ENCODE data around the gene ACVRL1.

Gene ACVRL1

DNA sequence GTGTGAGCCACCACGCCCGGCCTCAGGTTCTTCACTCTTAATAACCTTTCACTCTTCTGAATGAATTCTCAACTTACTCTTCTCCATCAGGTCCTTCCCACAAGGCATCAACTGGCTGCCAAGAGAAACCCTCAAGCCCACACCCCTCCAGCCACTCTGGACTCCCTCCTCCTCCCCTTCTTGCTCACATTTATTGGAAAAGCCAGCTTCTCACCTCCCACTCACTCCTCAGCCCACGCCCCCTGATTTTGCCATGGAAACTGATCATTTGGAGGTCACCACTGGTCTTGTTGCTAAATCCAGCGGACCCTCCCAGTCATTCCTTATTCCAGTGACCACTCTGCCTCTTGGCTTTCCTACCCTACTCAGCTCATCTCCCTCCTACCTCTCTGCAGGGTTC, 26.8 kb downstream of the ACVRL1 start:
- H3K9me2 ChIP-seq (replicated peaks; ENCODE audit: insufficient read depth, low read length), result no peaks in the 10 kb centered on the region
- H4K20me1 ChIP-seq (ENCODE audit: insufficient read depth, low read length), result no peaks in the 10 kb centered on the region
- no peak overlapping the region for H3K27ac ChIP-seq (ENCODE audit: low read length)
- TF ChIP-seq, protein P1, sequence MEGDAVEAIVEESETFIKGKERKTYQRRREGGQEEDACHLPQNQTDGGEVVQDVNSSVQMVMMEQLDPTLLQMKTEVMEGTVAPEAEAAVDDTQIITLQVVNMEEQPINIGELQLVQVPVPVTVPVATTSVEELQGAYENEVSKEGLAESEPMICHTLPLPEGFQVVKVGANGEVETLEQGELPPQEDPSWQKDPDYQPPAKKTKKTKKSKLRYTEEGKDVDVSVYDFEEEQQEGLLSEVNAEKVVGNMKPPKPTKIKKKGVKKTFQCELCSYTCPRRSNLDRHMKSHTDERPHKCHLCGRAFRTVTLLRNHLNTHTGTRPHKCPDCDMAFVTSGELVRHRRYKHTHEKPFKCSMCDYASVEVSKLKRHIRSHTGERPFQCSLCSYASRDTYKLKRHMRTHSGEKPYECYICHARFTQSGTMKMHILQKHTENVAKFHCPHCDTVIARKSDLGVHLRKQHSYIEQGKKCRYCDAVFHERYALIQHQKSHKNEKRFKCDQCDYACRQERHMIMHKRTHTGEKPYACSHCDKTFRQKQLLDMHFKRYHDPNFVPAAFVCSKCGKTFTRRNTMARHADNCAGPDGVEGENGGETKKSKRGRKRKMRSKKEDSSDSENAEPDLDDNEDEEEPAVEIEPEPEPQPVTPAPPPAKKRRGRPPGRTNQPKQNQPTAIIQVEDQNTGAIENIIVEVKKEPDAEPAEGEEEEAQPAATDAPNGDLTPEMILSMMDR (IDR thresholded peaks at IDR 0.05; ENCODE audit: low read length), result no peak
- TF ChIP-seq EZH2 (optimal IDR thresholded peaks at IDR 0.05; ENCODE audit: low read depth, low read length) (no peak), EZH2phosphoT487 (IDR thresholded peaks at IDR 0.05; ENCODE audit: low read length) (no peak)
- DNase-seq, result no peak
- no peaks in the 10 kb centered on the region; the same call in 1 of the 2 replicates for H3K27me3 ChIP-seq (replicated peaks; ENCODE audit: insufficient read depth, low read length)
- no peak overlapping the region for H3K4me3 ChIP-seq (ENCODE audit: low read length)
- peaks cover 7% of the 10 kb centered on the region for H3K4me1 ChIP-seq (ENCODE audit: low read length)
- H3K36me3 ChIP-seq (replicated peaks; ENCODE audit: insufficient read depth, low read length), result no peaks in the 10 kb centered on the region
- no peak overlapping the region for H2AFZ ChIP-seq (ENCODE audit: low read length)
- no peak overlapping the region for H3K4me2 ChIP-seq (ENCODE audit: low read depth, low read length)
- no peaks in the 10 kb centered on the region for H3K9me3 ChIP-seq (replicated peaks; ENCODE audit: insufficient read depth, low read length)
- no peaks in the 10 kb centered on the region for H3K79me2 ChIP-seq (ENCODE audit: low read length)
- no peak overlapping the region for H3K9ac ChIP-seq (ENCODE audit: low read length)
- H3F3A ChIP-seq (ENCODE audit: insufficient read depth, low read length), result no peaks in the 10 kb centered on the region

DNA sequence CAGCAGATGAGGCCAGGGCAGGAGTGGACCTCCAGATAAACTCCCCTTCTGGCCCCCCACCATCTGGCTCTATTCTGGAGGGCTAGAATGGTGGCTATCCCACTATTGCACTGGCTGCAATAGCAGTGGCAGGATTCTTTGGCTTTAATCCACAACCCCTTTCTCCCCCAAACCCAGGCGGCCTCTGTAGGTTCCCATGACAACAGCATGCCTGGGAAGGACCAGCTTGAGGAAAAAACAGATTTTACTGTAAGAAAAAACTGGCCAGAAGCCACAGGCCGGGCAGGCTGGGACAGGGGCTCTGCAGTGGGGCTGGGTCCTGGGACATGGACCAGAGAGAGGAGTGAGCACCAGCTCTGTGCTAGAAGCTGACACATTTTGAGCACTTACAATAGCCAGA, 30.6 kb downstream of the ACVRL1 start:
- Histone ChIP-seq H3K36me3 (replicated peaks; ENCODE audit: insufficient read depth, low read length) (no peaks in the 10 kb centered on the region), H3K4me2 (ENCODE audit: low read depth, low read length) (no peak overlapping the region), H4K20me1 (ENCODE audit: insufficient read depth, low read length) (no peaks in the 10 kb centered on the region), H3K9ac (ENCODE audit: low read length) (no peak overlapping the region), H3F3A (ENCODE audit: insufficient read depth, low read length) (no peaks in the 10 kb centered on the region), H3K9me2 (replicated peaks; ENCODE audit: insufficient read depth, low read length) (no peaks in the 10 kb centered on the region), H3K27ac (ENCODE audit: low read length) (no peak overlapping the region), H3K9me3 (replicated peaks; ENCODE audit: insufficient read depth, low read length) (no peaks in the 10 kb centered on the region), H3K27me3 (replicated peaks; ENCODE audit: insufficient read depth, low read length) (no peaks in the 10 kb centered on the region), H3K79me2 (ENCODE audit: low read length) (no peaks in the 10 kb centered on the region), H3K4me3 (ENCODE audit: low read length) (no peak overlapping the region), H3K4me1 (ENCODE audit: low read length) (peaks cover 2% of the 10 kb centered on the region), H2AFZ (ENCODE audit: low read length) (no peak overlapping the region)
- no peak for DNase-seq
- TF ChIP-seq EZH2 (optimal IDR thresholded peaks at IDR 0.05; ENCODE audit: low read depth, low read length), result no peak
- no peak for TF ChIP-seq EZH2phosphoT487 (IDR thresholded peaks at IDR 0.05; ENCODE audit: low read length)
- TF ChIP-seq, protein P1 (IDR thresholded peaks at IDR 0.05; ENCODE audit: low read length), result no peak

DNA sequence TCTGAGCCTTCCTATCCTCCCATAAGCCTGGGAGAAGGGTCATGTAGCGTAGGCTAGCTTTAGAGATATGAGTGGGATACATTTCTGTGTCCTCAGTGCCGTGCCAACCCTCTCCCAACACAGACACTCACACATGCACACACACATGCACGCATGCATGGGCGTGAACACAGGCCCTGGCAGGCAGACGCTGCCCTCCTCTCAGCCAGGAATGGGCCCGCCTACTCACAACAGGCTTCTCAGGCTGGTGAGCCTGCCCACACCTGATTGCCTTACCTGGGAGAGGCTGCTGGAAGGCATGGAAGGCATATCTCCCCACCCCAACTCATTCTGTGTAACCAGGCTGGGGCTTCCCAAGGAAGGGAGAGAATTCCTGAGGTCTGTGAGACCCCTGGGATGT, 31.4 kb downstream of the ACVRL1 start:
- Histone ChIP-seq H3K9me3 (replicated peaks; ENCODE audit: insufficient read depth, low read length) (no peaks in the 10 kb centered on the region), H2AFZ (ENCODE audit: low read length) (no peak overlapping the region), H3K79me2 (ENCODE audit: low read length) (no peaks in the 10 kb centered on the region), H3K36me3 (replicated peaks; ENCODE audit: insufficient read depth, low read length) (no peaks in the 10 kb centered on the region), H3K9me2 (replicated peaks; ENCODE audit: insufficient read depth, low read length) (no peaks in the 10 kb centered on the region), H4K20me1 (ENCODE audit: insufficient read depth, low read length) (no peaks in the 10 kb centered on the region), H3F3A (ENCODE audit: insufficient read depth, low read length) (no peaks in the 10 kb centered on the region), H3K4me2 (ENCODE audit: low read depth, low read length) (no peak overlapping the region), H3K9ac (ENCODE audit: low read length) (no peak overlapping the region), H3K27me3 (replicated peaks; ENCODE audit: insufficient read depth, low read length) (peaks cover 5% of the 10 kb centered on the region), H3K4me3 (ENCODE audit: low read length) (no peak overlapping the region), H3K4me1 (ENCODE audit: low read length) (no peaks in the 10 kb centered on the region), H3K27ac (ENCODE audit: low read length) (no peak overlapping the region)
- TF ChIP-seq EZH2 (optimal IDR thresholded peaks at IDR 0.05; ENCODE audit: low read depth, low read length) (no peak), EZH2phosphoT487 (IDR thresholded peaks at IDR 0.05; ENCODE audit: low read length) (no peak)
- TF ChIP-seq, protein P1 (IDR thresholded peaks at IDR 0.05; ENCODE audit: low read length), result no peak
- DNase-seq, result no peak
